Left ventricle myocardium inferior (tissue), 1 donor: ENCODE results near the gene CCDC146. TPM values are rescaled to one million over a fixed set of nuclear protein-coding genes. Genes with fewer than 3 reads are reported as not detected.
A peak's percentile ranks its signal among the peaks of the same experiment; 100 is the strongest.
"Not testable (repeated sequence)": the region's sequence is repeated elsewhere in the genome, so short reads cannot be mapped to it uniquely, and the experiment has no call there.

Experiments used
- DNase-seq: peaks from one replicate; pipeline ENCODE4 v3.0.0-alpha.2; 2020
- H3K27ac ChIP-seq: fragments of 200-600 bp; replicated peaks from 2 replicates; pipeline ENCODE4 v1.8.0; 2021
- H3K27me3 ChIP-seq: fragments of 200-600 bp; 2 replicates; pipeline ENCODE4 v1.8.0; 2021; ENCODE audit warnings: low read depth
- H3K36me3 ChIP-seq: fragments of 200-600 bp; 2 replicates; pipeline ENCODE4 v1.8.0; 2021
- H3K4me1 ChIP-seq: fragments of 200-600 bp; 2 replicates; pipeline ENCODE4 v1.8.0; 2021
- H3K4me3 ChIP-seq: fragments of 200-600 bp; 2 replicates; pipeline ENCODE4 v1.8.0; 2021; ENCODE audit warnings: mild to moderate bottlenecking, moderate library complexity
- H3K9me3 ChIP-seq: fragments of 200-600 bp; replicated peaks from 2 replicates; pipeline ENCODE4 v1.8.0; 2021
- intact Hi-C: fragments of 100-400 bp; cut with micrococcal nuclease; formaldehyde crosslinking; loops from one replicate; pipeline ENCODE4 v1.11.0; 2022
- total RNA-seq: library from RNA; stranded (reverse); fragmentation: NEBNext Ultra II Directional; extraction: Animal tissue kit (Norgen Biotek cat#: 25700); gene quantifications from one replicate; pipeline ENCODE4 v1.2.1, GENCODE V29; 2021
- TF ChIP-seq, protein P1 (sequence below): fragments of 200-600 bp; IDR thresholded peaks from 2 replicates; pipeline ENCODE4 v1.8.0; 2021; ENCODE audit warnings: antibody characterized with exemption, mild to moderate bottlenecking, borderline replicate concordance
- donor health status: DM: no; HTN: yes; CAD: no; lungs with severe emphysema.

CCDC146 gene
- total RNA-seq, 1 donor from 2014 or later = 4.7 TPM

DNA sequence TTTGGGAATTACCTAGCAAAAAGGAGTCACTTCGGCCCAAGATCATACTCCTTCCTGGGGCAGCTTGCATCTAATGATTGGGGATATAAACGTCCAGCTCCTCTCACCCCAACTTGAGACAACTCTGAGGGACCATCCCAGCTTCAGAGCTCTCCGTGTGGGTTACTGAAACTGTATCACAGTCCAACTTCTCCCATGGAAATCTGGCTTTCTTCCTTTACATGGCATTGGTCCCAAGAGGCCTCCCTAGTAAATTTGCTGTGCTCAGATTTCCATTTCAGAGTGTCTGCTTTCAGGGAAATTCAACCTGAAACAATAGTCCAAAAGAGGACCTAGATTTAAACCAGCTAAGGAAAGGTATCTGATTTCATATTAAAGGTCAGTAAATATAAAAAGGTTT, 14.8 kb upstream of the CCDC146 start:
- H3K4me3 ChIP-seq, DNase-seq, H3K4me1 ChIP-seq, H3K27me3 ChIP-seq, intact Hi-C loops, H3K36me3 ChIP-seq, H3K27ac ChIP-seq, H3K9me3 ChIP-seq: not testable (repeated sequence)

DNA sequence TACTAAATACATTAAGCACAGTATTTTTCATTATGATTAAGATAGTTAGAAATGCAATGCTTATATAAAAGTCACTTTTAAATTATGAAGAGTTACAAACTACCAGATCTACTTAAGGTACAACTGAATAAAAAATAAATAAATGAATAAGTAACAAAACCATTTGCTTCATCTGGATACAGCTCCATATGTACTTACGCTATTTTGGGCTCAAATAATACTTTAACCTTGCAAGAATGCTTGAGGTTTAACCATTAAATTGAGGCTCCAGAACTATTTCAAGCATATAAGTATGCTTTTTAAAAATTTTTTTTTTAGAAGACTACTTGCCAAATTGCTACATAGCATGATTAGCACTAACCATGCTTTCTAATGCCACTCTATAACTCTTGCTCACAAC, 14.1 kb upstream of the CCDC146 start:
- H3K27ac ChIP-seq, intact Hi-C loops: not testable (repeated sequence)

DNA sequence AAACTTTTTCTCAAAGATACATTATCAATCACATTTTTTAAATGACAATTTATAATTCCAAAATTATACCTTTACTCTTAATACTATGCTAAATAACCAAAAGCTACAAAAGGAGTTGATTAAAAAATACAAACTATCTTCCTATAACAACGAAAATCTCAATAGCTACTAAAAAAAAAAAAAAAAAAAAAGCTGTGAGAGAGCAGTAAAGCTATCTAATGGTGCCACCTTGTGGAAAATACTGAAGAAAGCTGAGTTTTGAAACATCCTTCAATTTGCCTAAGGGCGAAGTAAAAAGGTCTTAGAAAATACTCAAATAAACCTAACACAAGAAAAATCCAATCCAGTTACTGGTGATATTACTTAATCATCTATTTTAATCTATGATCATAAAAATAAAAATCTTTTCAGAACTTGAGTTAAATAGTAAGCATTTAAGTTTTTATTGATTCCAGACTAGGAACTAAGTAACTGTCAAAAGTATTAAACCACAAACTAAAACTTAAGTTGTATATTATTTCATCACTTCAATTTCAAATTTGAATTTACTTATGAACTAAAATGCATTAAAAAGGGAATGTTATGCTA, 9.6 kb upstream of the CCDC146 start:
- H3K4me1 ChIP-seq, H3K4me3 ChIP-seq, H3K27ac ChIP-seq, H3K9me3 ChIP-seq, DNase-seq, intact Hi-C loops, H3K27me3 ChIP-seq: not testable (repeated sequence)
- peaks cover 17% of the 10 kb centered on the region for H3K36me3 ChIP-seq
- TF ChIP-seq, protein P1, sequence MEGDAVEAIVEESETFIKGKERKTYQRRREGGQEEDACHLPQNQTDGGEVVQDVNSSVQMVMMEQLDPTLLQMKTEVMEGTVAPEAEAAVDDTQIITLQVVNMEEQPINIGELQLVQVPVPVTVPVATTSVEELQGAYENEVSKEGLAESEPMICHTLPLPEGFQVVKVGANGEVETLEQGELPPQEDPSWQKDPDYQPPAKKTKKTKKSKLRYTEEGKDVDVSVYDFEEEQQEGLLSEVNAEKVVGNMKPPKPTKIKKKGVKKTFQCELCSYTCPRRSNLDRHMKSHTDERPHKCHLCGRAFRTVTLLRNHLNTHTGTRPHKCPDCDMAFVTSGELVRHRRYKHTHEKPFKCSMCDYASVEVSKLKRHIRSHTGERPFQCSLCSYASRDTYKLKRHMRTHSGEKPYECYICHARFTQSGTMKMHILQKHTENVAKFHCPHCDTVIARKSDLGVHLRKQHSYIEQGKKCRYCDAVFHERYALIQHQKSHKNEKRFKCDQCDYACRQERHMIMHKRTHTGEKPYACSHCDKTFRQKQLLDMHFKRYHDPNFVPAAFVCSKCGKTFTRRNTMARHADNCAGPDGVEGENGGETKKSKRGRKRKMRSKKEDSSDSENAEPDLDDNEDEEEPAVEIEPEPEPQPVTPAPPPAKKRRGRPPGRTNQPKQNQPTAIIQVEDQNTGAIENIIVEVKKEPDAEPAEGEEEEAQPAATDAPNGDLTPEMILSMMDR = peak; percentile 54

More for the DNA sequence above, 14.1 kb upstream of the CCDC146 start:
- not testable (repeated sequence) for H3K36me3 ChIP-seq, H3K4me3 ChIP-seq, H3K27me3 ChIP-seq, DNase-seq, H3K9me3 ChIP-seq, H3K4me1 ChIP-seq

DNA sequence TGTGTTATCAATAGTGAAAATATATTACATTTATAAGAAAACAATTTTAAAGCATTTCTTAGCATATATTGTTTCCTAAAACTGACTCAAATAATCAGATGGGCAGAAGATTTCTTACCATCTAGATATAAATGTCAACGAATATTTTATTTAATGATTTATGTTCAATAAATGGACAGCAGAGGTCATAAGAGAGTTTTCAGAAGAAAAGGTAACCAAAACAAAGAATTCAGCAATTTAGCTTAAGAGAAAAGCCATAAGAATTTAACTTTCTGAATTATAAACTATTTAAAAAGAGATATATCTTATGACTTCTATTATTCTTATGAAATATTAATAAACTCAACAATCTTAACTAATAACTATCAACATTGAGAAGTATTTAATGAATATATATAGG, 3.1 kb downstream of the CCDC146 start:
- intact Hi-C loops, H3K9me3 ChIP-seq, H3K4me3 ChIP-seq, H3K36me3 ChIP-seq, DNase-seq, H3K4me1 ChIP-seq, H3K27ac ChIP-seq, H3K27me3 ChIP-seq: not testable (repeated sequence)
- TF ChIP-seq, protein P1 = peak; percentile 49

DNA sequence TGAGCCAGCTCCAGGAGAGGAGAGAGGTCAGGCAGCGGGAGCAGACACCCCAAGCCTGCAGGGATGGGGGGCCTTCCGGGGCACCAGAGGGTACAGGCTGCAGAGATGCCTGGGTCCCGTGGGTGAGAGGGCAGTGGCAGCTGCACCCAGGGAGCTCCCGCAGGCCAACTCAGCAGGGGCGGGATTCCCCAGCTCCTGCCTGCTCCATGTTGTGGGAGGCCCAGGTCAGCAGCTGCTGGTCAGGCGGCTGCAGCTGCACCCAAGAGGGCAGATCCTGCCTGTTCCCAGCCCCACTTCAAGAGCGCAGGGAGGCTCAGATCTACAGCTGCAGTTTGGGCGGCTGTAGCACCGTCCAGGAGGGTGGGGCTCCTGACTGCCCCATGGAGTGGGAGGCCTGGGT, 4.6 kb downstream of the CCDC146 start:
- intact Hi-C loops, H3K4me1 ChIP-seq, H3K27ac ChIP-seq, H3K4me3 ChIP-seq, H3K36me3 ChIP-seq, H3K9me3 ChIP-seq, H3K27me3 ChIP-seq, DNase-seq: not testable (repeated sequence)

DNA sequence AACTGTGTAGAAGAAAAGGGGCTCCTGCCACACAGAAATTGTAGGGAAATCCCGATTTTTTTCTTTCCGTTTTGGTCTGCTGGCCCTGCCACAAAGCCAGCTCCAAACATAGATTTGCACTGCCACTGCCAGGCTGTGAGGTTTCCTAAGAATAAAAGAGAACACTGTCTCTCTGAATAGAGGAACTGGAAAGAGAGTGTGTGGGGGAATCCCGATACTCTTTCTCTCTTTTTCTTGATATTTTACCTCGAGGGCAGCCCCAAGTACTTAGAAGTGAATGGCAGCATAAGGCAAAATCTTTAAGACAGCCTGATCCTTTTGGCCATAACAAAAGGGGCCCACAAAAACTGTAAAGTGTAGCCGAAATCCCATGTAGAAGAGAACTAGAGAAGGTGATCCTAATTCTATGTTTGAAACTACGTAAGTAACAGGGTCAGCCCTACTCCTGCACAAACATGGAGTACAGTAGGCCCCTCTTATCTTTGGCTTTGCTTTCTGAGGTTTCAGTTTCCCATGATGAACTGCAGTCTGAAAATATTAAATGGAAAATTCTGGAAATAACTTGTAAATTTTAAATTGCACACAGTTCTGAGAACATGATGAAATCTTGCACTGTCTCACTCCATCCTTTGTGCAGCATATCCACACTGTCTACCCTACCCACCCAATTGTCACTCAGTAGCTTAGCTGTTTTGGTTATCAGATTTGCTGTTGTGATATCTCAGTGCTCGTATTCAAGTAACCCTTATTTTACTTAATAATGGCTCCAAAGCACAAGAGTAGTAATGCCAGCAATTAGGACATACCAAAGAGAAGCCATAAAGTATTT, 6.4 kb downstream of the CCDC146 start:
- DNase-seq, intact Hi-C loops: not testable (repeated sequence)

DNA sequence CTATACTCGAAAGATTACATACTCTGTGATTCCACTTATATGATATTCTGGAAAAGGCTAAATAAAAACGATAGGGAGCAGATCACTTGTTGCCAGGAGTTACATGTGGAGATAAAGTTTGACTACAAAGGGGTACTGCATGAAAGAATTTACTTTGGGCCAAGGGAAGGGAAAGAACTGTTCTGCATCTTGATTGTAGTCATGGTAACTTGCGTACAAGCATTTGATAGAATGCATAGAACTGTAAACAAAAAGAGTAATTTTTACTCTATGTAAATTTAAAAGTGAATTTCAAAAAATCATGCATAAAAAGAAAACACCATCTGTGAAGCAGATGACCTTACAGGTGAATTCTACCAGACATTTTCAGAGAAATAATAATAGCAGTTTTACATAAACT, 9.4 kb downstream of the CCDC146 start:
- DNase-seq, H3K4me1 ChIP-seq, H3K27me3 ChIP-seq, H3K4me3 ChIP-seq, H3K36me3 ChIP-seq, intact Hi-C loops, H3K9me3 ChIP-seq, H3K27ac ChIP-seq: not testable (repeated sequence)

More for the DNA sequence above, 6.4 kb downstream of the CCDC146 start:
- not testable (repeated sequence) for H3K36me3 ChIP-seq, H3K9me3 ChIP-seq, H3K27me3 ChIP-seq, H3K4me1 ChIP-seq, H3K4me3 ChIP-seq
- H3K27ac ChIP-seq = peak overlapping the region; percentile 43

DNA sequence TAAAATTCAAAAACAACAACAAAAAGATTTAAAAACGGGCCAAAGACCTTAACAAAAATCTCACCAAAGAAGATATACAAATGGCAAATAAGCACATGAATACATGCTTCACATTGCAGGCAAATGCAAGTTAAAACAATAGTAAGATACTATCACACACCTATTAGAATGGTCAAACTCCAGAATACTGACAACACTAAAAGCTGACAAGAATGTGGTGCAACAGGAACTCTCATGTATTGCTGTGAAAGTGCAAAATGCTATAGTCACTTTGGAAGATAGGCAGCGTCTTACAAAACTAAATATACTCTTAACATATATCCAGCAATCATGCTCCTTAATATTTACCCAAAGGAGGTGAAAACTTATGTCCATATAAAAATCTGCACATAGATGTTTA, 16.3 kb downstream of the CCDC146 start:
- DNase-seq, H3K27ac ChIP-seq, H3K4me3 ChIP-seq, intact Hi-C loops, H3K4me1 ChIP-seq, H3K36me3 ChIP-seq, H3K27me3 ChIP-seq: not testable (repeated sequence)
- H3K9me3 ChIP-seq = peaks cover 15% of the 10 kb centered on the region

DNA sequence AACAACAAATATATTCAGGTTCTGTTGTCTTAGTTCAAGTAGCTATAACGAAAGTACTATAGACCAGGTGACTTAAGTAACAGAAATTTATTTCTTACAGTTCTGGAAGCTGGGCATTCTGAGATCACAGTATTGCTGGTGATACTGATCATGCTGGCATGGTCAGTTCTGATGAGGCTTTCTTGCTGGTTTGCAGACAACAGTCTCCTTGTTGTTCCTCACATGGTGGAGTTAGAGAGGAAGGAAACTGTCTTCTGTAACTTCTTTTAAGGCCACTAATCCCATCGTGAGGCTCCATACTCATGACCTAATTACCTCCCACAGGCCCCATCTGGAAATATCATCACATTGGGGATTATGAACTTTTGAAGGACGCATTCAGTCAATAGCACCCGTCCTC, 17.9 kb downstream of the CCDC146 start:
- H3K4me1 ChIP-seq, H3K36me3 ChIP-seq, DNase-seq, H3K27me3 ChIP-seq, intact Hi-C loops, H3K27ac ChIP-seq, H3K4me3 ChIP-seq: not testable (repeated sequence)
- peaks cover 26% of the 10 kb centered on the region for H3K9me3 ChIP-seq

DNA sequence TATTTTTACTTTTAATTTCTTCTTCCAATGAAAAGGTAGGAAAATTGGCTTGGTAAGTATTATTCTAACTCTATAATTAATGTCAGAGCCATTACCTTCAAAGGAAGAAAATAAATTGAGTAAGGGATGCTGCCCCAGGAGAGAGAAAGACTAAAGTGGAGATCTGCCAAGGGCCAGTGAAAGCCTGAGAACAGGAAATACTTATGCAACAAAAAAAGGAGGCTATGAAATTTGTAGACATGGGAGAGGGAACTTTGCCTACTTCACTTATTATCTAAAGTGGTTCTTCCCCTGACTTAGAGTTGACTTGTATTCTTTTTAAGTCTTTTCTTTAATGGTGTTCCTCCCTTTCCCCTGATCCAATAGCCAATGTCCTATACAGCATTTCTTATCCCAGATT, 29.8 kb downstream of the CCDC146 start:
- H3K27ac ChIP-seq, intact Hi-C loops, DNase-seq, H3K27me3 ChIP-seq, H3K4me3 ChIP-seq, H3K36me3 ChIP-seq, H3K4me1 ChIP-seq: not testable (repeated sequence)
- peaks cover 12% of the 10 kb centered on the region for H3K9me3 ChIP-seq

DNA sequence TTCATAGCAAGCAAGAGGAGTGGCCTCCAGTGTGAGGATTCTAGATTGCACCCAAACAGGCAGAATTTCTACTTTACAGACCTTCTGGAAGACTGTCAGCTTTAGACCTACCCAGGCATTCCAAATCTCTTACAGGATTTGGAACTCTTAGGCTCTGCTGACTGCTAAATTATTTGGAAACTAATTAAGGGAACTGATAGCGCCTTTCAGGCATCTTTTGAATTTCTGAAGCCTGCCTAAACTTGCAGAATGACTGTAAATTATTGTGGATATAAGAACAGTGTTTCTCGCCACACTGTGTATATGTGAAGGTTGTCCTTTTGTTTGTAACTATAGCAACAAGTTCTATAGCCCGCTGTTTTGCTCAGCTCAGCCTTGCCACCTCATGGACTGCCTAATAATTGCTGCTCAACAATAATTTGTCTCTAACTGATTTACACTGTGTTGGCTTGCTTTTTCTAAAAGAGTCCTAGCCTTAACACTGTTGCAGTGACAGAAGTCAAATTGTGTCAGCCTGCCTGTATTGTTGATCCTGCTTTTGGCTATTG, 32.6 kb downstream of the CCDC146 start:
- H3K27ac ChIP-seq, intact Hi-C loops, H3K36me3 ChIP-seq: not testable (repeated sequence)

More for the DNA sequence above, 32.6 kb downstream of the CCDC146 start:
- not testable (repeated sequence) for H3K27me3 ChIP-seq, H3K4me3 ChIP-seq, H3K4me1 ChIP-seq, DNase-seq, H3K9me3 ChIP-seq
